ENCODE data around the gene SPTB.
A peak's percentile ranks its signal among the peaks of the same experiment; 100 is the strongest.

SPTB gene

DNA sequence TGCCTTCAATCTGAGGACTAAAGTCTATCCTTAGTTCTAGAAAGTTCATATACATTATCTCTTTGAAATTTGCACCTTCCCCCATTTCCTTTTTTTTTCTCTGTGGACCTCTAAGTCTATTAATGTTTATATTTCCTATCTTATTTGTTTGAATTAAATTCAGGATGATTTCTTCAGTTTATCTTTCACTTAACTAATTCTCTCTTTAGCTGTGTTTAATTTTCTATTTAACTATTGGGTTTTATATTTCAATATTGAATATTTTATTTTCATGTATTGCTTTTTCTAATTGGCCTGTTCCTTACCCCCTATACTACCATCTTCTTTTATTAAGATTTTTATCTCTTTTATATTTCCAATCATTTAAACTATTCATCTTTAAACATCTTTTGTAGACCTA is 166.0 kb downstream of the SPTB start:
- Histone ChIP-seq H3K4me3 (ENCODE audit: low read depth, low read length) (no peak overlapping the region), H3K9me3 (ENCODE audit: control insufficient read depth, insufficient read depth, low read depth, low read length) (no peaks in the 10 kb centered on the region), H3K4me1 (ENCODE audit: control insufficient read depth, insufficient read depth, low read length) (no peaks in the 10 kb centered on the region), H3K27ac (ENCODE audit: extremely low read depth, low read depth, low read length) (no peak overlapping the region), H3K36me3 (ENCODE audit: control insufficient read depth in 2 of 2, insufficient read depth in 1 of 2, low read length in 2 of 2) (peaks cover 0 to 10% of the 10 kb centered on the region in 2 experiments; a peak in 1 of 3 replicates)
- ChIA-PET CTCF (interaction anchor here (0.6 to 1.1 kb wide), 2 partner anchors 11 to 41 kb away, joined by 3 read pairs; no protein-coding TSS in a partner anchor), POLR2A (interaction anchor here (0.6 to 1.0 kb wide), 2 partner anchors 10 to 18 kb away, joined by 4 read pairs; no protein-coding TSS in a partner anchor)
- TF ChIP-seq SETDB1 (IDR thresholded peaks at IDR 0.05; ENCODE audit: insufficient read length, low read length) (peak; percentile 83), GLIS1 (tag by site-specific recombination; IDR thresholded peaks at IDR 0.05) (no peak)

DNA sequence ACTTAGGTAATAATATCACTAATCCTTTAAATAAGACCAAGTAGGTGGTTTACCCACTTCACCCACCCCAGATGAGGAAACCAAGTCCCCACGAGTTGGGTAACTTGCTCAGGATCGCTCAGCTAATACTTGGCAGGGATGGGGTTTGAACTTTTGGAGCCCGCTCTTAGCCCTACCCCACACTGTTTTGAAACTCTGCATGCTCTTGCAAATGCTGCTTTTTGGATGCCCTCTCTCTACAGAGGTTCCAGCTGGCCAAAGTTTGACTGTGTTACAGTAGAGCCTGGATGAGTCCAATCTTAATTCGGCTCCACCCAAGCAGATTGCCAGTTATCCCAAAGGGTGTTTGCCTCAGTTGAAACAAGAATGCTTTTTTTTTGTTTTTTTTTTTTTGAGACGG is 168.7 kb downstream of the SPTB start:
- H3K27ac ChIP-seq (ENCODE audit: extremely low read depth, low read depth, low read length) = no peak overlapping the region
- TF ChIP-seq ZNF266 (tag by site-specific recombination; IDR thresholded peaks at IDR 0.05; ENCODE audit: low read depth) (no peak), TRIM28 (IDR thresholded peaks at IDR 0.05; ENCODE audit: borderline replicate concordance, low read length) (no peak), BCL11A (tag by site-specific recombination; IDR thresholded peaks at IDR 0.05; ENCODE audit: low read depth) (no peak), ZNF785 (tag by site-specific recombination; IDR thresholded peaks at IDR 0.05) (no peak), ZNF19 (tag by site-specific recombination; IDR thresholded peaks at IDR 0.05; ENCODE audit: low read depth) (no peak), ZNF112 (tag by site-specific recombination; IDR thresholded peaks at IDR 0.05) (no peak), SP3 (tag by site-specific recombination; IDR thresholded peaks at IDR 0.05) (no peak), ZNF239 (tag by site-specific recombination; IDR thresholded peaks at IDR 0.05) (no peak), ZNF768 (tag by site-specific recombination; IDR thresholded peaks at IDR 0.05) (no peak), ZNF416 (tag by site-specific recombination; IDR thresholded peaks at IDR 0.05) (no peak), ZNF521 (tag by site-specific recombination; IDR thresholded peaks at IDR 0.05) (no peak), ZNF140 (tag by site-specific recombination; IDR thresholded peaks at IDR 0.05) (no peak), ZNF560 (tag by site-specific recombination; IDR thresholded peaks at IDR 0.05; ENCODE audit: borderline replicate concordance) (no peak), ZNF558 (tag by site-specific recombination; IDR thresholded peaks at IDR 0.05) (no peak), ZNF677 (tag by site-specific recombination; IDR thresholded peaks at IDR 0.05) (no peak), SCRT1 (tag by site-specific recombination; IDR thresholded peaks at IDR 0.05; ENCODE audit: borderline replicate concordance) (no peak)
- TF ChIP-seq, protein P1, sequence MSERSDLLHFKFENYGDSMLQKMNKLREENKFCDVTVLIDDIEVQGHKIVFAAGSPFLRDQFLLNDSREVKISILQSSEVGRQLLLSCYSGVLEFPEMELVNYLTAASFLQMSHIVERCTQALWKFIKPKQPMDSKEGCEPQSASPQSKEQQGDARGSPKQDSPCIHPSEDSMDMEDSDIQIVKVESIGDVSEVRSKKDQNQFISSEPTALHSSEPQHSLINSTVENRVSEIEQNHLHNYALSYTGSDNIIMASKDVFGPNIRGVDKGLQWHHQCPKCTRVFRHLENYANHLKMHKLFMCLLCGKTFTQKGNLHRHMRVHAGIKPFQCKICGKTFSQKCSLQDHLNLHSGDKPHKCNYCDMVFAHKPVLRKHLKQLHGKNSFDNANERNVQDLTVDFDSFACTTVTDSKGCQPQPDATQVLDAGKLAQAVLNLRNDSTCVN (tag by site-specific recombination; optimal IDR thresholded peaks at IDR 0.05) = no peak
- TF ChIP-seq, protein P2, sequence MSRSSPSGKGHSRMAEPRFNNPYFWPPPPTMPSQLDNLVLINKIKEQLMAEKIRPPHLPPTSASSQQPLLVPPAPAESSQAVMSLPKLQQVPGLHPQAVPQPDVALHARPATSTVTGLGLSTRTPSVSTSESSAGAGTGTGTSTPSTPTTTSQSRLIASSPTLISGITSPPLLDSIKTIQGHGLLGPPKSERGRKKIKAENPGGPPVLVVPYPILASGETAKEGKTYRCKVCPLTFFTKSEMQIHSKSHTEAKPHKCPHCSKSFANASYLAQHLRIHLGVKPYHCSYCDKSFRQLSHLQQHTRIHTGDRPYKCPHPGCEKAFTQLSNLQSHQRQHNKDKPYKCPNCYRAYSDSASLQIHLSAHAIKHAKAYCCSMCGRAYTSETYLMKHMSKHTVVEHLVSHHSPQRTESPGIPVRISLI (tag by site-specific recombination; IDR thresholded peaks at IDR 0.05) = no peak
- TF ChIP-seq, protein P3, sequence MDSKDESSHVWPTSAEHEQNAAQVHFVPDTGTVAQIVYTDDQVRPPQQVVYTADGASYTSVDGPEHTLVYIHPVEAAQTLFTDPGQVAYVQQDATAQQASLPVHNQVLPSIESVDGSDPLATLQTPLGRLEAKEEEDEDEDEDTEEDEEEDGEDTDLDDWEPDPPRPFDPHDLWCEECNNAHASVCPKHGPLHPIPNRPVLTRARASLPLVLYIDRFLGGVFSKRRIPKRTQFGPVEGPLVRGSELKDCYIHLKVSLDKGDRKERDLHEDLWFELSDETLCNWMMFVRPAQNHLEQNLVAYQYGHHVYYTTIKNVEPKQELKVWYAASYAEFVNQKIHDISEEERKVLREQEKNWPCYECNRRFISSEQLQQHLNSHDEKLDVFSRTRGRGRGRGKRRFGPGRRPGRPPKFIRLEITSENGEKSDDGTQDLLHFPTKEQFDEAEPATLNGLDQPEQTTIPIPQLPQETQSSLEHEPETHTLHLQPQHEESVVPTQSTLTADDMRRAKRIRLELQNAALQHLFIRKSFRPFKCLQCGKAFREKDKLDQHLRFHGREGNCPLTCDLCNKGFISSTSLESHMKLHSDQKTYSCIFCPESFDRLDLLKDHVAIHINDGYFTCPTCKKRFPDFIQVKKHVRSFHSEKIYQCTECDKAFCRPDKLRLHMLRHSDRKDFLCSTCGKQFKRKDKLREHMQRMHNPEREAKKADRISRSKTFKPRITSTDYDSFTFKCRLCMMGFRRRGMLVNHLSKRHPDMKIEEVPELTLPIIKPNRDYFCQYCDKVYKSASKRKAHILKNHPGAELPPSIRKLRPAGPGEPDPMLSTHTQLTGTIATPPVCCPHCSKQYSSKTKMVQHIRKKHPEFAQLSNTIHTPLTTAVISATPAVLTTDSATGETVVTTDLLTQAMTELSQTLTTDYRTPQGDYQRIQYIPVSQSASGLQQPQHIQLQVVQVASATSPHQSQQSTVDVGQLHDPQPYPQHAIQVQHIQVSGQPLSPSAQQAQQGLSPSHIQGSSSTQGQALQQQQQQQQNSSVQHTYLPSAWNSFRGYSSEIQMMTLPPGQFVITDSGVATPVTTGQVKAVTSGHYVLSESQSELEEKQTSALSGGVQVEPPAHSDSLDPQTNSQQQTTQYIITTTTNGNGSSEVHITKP (tag by site-specific recombination; IDR thresholded peaks at IDR 0.05) = no peak
- TF ChIP-seq, protein P4, sequence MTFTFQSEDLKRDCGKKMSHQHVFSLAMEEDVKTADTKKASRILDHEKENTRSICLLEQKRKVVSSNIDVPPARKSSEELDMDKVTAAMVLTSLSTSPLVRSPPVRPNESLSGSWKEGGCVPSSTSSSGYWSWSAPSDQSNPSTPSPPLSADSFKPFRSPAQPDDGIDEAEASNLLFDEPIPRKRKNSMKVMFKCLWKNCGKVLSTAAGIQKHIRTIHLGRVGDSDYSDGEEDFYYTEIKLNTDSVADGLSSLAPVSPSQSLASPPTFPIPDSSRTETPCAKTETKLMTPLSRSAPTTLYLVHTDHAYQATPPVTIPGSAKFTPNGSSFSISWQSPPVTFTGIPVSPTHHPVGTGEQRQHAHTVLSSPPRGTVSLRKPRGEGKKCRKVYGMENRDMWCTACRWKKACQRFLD (tag by site-specific recombination; IDR thresholded peaks at IDR 0.05) = no peak
- no peaks in the 10 kb centered on the region for H3K9me3 ChIP-seq (ENCODE audit: control insufficient read depth, insufficient read depth, low read depth, low read length)
- peaks cover 10% of the 10 kb centered on the region for H3K4me1 ChIP-seq (ENCODE audit: control insufficient read depth, insufficient read depth, low read length)
- no peak overlapping the region for H3K4me3 ChIP-seq (ENCODE audit: low read depth, low read length)
- CTCF ChIA-PET = interaction anchor here (0.6 kb wide), 1 partner anchor 10 kb away, joined by 3 read pairs; no protein-coding TSS in a partner anchor
- H3K36me3 ChIP-seq (ENCODE audit: control insufficient read depth in 2 of 2, insufficient read depth in 1 of 2, low read length in 2 of 2) = peaks cover 0 to 10% of the 10 kb centered on the region in 2 experiments; a peak in 1 of 3 replicates
- POLR2A ChIA-PET = no interaction called here

All from HEK293 (cell line).